GM21423 (cell line): ENCODE measurements around the gene TMTC2.
"Not testable (repeated sequence)": the region's sequence is repeated elsewhere in the genome, so short reads cannot be mapped to it uniquely, and the experiment has no call there.

ENCODE experiments used
- ATAC-seq: cut with Tn5 transposase; IDR thresholded peaks from one replicate; pipeline ENCODE4 v1.9.1; 2021; ENCODE audit warnings: mild to moderate bottlenecking, moderate library complexity; ENCODE audit not compliant: unreplicated experiment

Gene TMTC2

GRCh38 chr12:82783435-82783834, 96.7 kb downstream of the TMTC2 start:
- no peak for ATAC-seq

DNA sequence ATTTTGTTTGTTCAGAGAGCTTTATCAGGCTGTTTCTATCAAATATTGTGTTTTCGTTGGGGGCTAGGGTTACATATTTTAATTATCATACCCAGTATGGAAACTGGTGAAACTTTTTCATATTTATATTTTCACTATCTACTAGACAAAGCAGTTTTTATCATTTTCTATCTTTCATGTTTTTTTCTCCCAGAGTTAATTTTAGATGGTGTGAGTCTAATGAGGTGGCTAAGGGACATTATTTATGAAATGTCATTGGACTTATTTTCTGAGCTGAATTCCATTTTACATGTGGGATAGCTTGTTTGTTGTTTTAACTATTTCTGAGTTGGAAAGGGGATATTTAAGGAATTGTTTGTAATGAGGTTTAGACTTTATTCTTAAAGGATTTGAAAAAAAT, 100.3 kb downstream of the TMTC2 start:
- ATAC-seq, result no peak

GRCh38 chr12:82788594-82788993, 101.9 kb downstream of the TMTC2 start:
- ATAC-seq, result no peak

DNA sequence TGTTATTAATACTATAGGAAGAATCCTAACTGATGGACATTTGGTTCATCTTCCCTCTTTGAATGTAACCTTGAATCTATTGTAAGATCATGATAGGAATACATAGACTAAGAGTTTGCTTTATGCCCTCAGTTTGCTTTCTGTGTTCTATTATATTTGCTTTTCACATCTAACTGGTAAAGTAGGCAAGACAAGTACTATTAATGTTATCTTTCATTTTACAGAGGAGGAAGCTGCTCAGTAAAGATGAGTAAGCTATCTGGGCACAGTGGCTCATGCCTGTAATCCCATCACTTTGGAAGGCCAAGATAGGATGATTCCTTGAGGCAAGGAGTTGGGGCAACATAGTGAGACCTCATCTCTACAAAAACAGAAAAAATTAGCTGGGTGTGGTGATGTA, 103.0 kb downstream of the TMTC2 start:
- ATAC-seq, result no peak

GRCh38 chr12:82793751-82794281, 107.1 kb downstream of the TMTC2 start:
- ATAC-seq, result no peak

DNA sequence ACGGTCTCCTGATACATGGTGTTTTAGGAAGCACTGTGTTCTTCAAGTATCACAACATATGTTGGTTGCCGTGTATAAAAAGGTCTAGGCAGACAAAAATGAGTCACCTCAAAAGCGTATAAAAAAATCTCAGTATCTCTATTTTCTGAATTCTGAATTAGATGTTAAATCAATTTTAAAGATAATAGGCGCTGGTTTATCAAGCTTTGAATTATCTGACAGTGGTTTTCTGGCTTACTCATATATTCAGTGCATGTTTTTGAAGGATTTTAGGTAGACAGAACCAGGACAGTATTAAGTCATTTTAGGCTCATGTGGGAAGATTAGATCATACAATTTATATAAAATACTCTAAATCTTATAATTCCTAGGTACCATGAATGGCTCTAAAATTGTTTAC, 110.8 kb downstream of the TMTC2 start:
- ATAC-seq, result no peak

DNA sequence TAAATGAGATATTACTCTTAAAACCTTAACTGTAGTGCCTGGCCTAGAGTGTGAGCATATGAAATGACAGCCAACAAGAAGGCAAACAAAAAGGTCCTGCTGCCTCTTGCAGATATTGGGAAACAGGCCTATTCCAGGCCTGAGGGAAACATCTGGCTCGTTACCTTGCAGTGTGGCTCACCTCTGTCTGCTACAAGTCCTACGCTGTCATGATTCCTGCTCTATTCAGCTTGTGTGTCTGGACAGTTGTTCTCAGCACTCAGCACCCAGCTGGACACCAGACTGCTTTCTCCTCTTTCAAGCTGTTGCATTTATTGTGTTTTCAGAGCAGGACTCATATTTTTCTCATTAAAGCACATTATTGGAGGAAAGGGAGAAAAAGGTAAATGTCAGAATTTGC, 113.5 kb downstream of the TMTC2 start:
- ATAC-seq, result no peak

DNA sequence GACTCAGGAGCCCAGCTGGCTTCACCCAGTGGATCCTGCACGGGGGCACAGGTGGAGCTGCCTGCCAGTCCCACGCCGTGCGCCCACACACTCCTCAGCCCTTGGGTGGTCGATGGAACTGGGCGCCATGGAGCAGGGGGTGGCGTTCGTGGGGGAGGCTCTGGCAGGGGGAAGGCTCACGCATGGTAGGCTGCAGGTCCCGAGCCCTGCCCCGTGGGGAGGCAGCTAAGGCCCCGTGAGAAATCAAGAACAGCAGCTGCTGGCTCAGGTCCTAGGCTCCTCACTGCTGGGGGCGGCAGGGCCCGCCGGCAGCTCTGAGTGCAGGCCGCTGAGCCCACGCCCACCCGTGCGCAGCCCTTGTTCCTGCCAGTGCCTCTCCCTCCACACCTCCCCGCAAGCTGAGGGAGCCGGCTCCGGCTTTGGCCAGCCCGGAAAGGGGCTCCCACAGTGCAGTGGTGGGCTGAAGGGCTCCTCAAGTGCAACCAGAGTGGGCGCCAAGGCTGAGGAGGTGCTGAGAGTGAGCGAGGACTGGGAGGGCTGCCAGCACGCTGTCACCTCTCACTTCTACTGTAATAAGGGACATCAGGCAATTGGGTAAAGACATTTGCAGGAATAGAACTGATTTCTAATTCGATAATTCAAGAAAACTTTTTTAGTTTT, 115.4 kb downstream of the TMTC2 start:
- ATAC-seq, result no peak

DNA sequence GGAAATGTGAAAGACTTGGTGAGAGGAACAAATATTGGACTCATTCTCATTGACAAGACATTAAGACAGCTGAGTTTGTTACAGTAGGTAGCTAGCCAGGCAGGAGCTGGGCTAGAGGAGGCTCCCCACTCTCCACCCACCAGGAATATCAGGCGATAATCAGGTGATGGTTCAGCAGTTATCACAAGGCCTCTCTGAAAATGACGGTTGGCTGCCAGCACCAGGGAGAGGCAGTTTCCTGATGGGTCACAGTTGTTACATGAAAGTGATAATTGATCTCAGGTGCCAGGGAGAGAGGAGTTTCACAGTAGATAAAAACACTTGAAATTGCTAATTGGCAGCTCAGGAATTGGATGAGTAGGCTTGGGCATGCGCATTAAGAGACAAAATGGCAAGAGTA, 116.5 kb downstream of the TMTC2 start:
- no peak for ATAC-seq

DNA sequence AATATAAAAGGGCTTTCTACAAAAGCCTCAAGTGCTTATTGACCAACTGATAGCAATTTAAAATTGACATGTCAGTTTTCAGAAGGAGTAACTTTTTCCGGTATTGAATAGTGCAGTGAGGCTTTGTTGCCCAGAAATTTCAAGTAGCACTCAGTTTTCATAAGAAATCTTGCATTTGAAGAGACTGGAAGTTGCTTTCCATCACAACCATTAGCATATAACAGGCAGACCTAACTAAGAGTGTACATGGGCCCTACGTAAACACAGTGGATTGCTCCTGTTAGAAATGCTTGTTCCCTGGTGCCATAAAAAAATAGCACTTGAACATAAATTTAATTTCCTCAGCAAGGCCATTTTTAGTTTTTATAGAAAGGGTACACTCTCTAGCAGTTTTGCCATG, 117.9 kb downstream of the TMTC2 start:
- no peak for ATAC-seq

DNA sequence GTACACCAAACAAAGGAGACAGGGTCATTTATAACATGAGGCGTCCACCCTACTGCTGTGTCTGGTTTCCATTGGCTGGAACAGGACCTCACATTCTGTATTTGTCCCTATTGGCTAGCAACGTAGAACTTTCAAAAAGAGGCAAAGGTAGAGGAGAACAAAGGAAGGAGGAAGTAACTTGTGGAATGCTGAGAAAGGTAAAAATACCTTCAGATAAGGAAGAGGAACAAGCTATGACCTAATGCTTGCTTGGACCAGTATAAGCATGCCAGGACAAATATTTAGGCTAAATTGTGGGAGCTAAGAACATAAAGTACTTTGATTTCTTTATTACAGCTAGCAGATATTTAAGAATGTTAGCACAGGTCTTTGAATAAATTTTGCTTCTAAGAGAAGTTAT, 118.3 kb downstream of the TMTC2 start:
- not testable (repeated sequence) for ATAC-seq

- ATAC-seq, result no peak
These were observed 119.2 kb downstream of the TMTC2 start for GRCh38 chr12:82805812-82806497.

- no peak for ATAC-seq
These were observed 120.5 kb downstream of the TMTC2 start for GRCh38 chr12:82807132-82807737.

DNA sequence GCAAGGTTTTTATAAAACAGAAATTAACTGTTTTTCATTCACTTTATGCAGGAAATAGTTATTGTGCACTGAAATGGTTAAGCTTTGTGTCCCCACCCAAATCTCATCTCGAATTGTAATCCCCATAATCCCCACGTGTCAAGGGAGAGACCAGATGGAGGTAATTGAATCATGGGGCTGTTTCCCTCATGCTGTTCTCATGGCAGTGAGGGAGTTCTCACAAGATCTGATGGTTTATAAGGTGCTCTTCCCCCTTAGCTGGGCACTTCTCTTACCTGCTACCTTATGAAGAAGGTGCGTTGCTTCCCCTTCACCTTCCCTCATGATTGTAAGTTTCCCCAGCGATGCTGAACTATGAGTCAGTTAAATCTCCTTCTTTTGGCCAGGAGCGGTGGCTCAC, 123.9 kb downstream of the TMTC2 start:
- no peak for ATAC-seq

DNA sequence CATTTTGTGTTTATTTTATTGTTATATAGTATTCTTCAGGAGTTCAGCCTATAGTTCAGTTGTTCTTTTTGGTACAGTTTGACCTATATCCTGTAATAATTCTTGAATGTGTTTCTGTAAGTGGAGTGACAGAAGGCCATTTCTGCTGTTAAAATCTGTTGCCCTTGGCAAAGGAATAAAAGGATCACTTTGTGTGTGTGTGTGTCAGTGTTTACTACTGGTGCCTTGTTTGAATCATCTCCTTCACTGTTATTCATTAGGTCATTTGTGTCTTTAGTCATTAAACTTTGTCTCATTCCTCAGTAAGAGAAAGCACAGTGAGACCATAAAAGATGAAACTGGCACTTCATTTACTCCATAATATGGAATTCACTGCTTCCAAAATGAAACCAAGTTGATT, 130.7 kb downstream of the TMTC2 start:
- no peak for ATAC-seq

DNA sequence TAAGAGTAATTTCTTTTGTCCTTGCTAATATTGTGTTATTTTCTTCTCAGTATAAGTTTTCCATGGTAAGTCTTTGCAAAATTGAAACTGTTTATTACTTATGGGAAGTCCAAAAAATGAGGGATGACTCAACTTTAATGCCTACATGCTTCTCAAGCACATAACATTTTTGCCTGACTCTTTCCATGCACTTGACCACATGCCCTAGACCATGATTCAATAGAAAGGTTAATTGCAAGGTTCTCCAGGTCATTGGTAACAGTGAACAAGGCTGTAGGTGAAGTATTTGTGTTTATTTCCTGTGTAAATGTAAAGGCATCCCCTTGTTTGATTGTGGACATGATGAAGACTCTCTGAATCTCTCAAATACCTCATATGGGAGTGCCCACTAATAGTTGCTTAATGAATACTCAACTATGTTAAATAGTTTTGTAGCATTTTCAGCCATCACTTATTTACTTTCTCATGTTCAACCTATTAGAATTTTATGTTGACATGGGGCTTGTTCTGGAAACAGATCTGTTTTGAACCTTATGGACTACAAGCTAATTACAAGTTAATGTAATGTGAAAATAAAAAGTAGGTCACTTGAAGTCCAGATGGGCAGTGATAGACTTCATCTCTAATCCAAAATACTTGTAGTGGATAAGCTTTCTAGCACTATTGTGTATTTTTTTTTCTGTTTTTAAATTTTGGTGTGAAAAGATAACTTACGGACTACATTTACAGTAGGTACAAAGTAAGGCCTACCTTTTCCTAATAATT, 131.7 kb downstream of the TMTC2 start:
- ATAC-seq, result no peak

DNA sequence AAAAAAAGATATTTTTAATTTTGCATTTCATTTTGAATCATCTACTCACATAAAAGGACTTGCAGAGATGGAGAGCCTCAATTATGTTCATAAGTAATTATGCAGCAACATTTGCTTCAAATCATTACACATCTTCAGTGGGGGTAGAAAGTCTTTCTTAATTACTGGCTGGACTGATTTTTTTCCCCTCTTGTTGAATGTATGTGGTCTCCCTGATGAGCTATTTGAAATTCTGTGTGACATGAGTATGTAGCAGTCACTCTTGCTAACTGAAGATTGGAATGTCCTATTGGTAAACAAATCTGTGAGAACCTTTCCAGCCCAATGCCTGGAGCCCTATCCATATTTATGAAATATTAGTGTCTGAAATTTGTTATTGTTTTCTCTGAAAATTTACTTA, 139.8 kb downstream of the TMTC2 start:
- no peak for ATAC-seq

DNA sequence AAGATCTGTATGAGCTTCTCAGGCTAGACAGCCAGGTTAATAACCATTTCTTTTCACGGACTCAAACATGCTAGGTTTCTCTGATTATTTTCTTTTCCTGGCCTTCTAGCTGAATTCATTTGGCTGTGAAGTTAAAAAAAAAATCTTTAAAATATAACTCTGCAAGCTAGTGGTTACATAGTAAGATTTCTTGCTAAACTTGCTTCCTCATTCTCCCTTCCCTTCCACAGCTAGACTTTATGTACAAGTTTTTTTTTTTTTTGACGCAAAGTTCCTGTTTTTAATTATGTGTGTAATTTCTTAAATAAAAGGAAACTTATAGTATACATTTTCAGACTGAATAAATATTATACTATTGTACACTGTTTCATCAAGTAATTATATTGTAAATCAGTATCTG, 145.4 kb downstream of the TMTC2 start:
- no peak for ATAC-seq

DNA sequence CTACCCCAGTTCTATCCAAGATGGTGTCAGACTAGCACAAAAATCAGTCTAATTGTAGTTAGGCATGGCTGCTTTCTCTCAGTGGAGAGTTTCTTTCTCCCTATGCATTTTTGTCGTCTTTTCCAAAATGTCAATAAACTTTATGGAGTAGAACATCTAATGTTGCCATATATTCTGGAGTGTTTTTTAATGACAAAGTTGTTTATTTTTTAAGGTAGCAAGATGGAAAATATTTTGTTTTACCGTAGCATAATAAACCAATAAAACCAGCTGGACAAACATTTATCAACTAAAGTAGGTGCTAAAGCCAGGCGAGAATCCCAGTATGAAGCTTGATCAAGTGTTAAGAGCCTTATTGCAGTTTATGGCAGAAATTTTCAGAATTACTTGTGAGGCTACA, 146.3 kb downstream of the TMTC2 start:
- ATAC-seq, result no peak

- no peak for ATAC-seq
These were observed 146.8 kb downstream of the TMTC2 start for GRCh38 chr12:82833481-82833880.

DNA sequence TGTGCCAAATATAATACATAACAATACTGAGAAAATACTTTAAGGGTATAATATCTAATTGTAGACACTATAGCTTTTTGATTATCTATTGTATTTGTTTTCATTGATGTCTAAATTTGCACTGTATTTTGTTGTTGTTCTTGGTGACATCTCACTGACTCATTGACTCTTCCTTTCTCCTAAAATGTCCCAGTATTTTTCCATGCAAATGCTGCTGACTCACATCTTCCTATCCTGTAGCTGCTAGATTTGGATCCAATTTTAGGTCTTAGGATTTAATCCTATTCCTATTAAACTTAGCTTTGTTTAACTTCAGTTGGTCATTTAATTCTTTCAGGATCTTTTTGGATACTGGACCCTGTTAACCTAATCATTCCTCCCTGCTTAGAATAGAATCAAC, 148.5 kb downstream of the TMTC2 start:
- no peak for ATAC-seq
